Activated T-helper 1 cell treated with anti-CD3 and anti-CD28 coated beads, Interleukin-12 subunit alpha, Interleukin-12 subunit beta, Interleukin-2, Interleukin-4 antibody, amounts not matched to agents 30 ng/mL and 10 ng/mL and 1 ng/mL, durations not matched to agents 14 hours and 24 hours and 36 hours (primary cell): ENCODE measurements around the gene KIAA0513. TPM values are rescaled to one million over a fixed set of nuclear protein-coding genes. Genes with fewer than 3 reads are reported as not detected.

ENCODE experiments used
- DNase-seq: peaks from one replicate; pipeline ENCODE4 v3.0.0; 2021; ENCODE audit warnings: low spot score
- H3K27ac Mint-ChIP-seq: one replicate; pipeline ENCODE4 v1.8.0; 2021; ENCODE audit warnings: mild to moderate bottlenecking, mixed read lengths
- H3K27me3 Mint-ChIP-seq: one replicate; pipeline ENCODE4 v1.8.0; 2022; ENCODE audit warnings: mild to moderate bottlenecking, moderate library complexity, mixed read lengths; ENCODE audit not compliant: insufficient read depth
- H3K36me3 Mint-ChIP-seq: one replicate; pipeline ENCODE4 v1.8.0; 2021; ENCODE audit warnings: low read depth, mixed read lengths
- H3K4me1 Mint-ChIP-seq: one replicate; pipeline ENCODE4 v1.8.0; 2021; ENCODE audit warnings: low read depth, mixed read lengths
- H3K4me3 Mint-ChIP-seq: one replicate; pipeline ENCODE4 v1.8.0; 2021; ENCODE audit warnings: mild to moderate bottlenecking, moderate library complexity, mixed read lengths
- H3K9me3 Mint-ChIP-seq: one replicate; pipeline ENCODE4 v1.8.0; 2021; ENCODE audit warnings: mixed read lengths
- intact Hi-C: fragments of 100-400 bp; cut with micrococcal nuclease; formaldehyde crosslinking; loops from one replicate; pipeline ENCODE4 v1.15.1; 2024
- total RNA-seq: library from RNA; stranded (reverse); gene quantifications from 2 replicates; pipeline ENCODE4 v1.2.3, GENCODE V29; 2022

The KIAA0513 gene
- total RNA-seq, 1 donor from 2014 or later: 12.9 TPM

DNA sequence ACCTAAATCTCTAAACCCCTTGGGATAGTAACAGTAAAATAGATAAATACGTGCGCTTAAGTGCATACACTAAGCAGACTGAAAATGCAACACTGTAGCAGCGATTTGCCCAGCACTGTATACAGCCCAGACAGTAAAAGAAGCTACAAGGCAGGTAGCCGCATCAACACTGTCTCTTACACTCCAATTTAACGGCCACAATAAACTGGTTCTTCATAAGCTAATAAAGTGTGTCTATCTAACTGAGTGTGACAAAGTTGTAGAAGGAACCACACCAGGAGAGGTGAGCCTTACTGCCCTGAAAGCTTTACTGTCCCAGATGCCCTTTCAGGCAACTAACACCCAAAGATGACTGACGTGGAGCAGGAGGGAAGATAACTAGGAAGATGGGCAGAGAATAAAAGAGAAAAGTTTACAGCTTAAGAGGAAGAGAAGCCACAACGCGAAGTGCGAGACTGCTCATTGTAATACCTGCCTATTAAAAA, 17.1 kb upstream of the KIAA0513 start:
- DNase-seq: no peak
- H3K4me3 Mint-ChIP-seq: peak overlapping the region; percentile 96
- H3K27me3 Mint-ChIP-seq: peaks cover 3% of the 10 kb centered on the region
- H3K36me3 Mint-ChIP-seq: peaks cover 11% of the 10 kb centered on the region
- intact Hi-C loops: loop anchor here (5.0 kb wide), 1 partner anchor 787 kb away; the partner anchor contains the start of genes COX4I1 and EMC8
- H3K4me1 Mint-ChIP-seq: peaks cover 32% of the 10 kb centered on the region
- H3K9me3 Mint-ChIP-seq: no peaks in the 10 kb centered on the region
- peak overlapping the region; percentile 96 for H3K27ac Mint-ChIP-seq

DNA sequence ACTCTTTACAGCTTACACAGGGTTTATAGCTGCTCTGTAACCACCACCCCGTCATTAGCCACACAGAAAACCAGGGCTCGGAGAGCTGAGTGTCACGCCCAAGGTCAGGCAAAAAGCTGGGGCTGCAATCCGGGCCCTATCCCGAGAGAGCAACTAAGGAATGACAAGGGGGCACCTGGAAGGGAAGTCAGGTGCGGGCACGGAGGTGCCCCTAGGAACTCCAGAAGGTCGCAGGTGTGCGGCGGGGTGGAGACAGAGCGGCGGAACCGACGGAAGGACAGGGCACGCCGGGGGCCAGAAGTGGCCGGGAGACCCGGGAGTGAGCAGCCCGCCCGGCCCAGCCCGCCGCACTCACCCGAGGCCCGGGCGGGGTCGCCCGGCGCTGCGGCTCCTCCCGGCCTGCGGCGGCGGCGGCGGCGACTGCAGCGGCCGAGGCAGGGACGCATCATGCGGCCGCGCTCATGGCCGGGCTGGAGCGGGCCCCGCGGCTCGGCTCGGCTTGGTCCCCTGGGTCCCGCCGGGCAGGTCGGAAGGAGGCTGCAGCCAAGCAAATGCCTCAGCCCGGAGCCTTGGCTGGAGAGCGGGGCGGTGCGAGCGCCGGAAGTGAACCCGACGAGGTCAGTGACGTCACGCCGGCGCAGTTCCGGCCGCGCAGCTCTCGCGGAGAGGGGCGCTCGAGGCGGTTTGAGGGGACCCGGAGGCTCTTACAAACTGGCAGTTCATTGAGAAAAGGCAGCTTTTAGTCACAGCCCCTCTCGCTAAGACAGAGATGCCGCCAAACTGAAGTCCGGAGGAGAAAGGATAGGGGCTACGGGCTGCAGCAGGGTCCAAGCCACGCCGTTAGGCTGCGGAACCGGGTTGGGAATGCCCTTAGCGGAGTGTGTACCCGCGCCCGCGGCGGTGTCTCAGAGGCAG, 16.4 kb upstream of the KIAA0513 start, which contains the start of gene ZDHHC7:
TSS of gene ZDHHC7 (minus strand) at position 605 of the 915 bp plus-strand sequence. CDS start 20,917 bp downstream, outside the sequence.
- Mint-ChIP-seq H3K4me1 (peaks cover 27% of the 10 kb centered on the region), H3K9me3 (no peaks in the 10 kb centered on the region), H3K27ac (peak within 1 kb of the TSS; percentile 97), H3K27me3 (peaks cover 5% of the 10 kb centered on the region), H3K4me3 (peak within 1 kb of the TSS; percentile 98), H3K36me3 (peaks cover 11% of the 10 kb centered on the region)
- intact Hi-C loops: loop anchor here (1.0 to 5.0 kb wide), 4 partner anchors 18 to 786 kb away; partner anchors contain the start of genes COX4I1 and EMC8
- peak; percentile 80 for DNase-seq

DNA sequence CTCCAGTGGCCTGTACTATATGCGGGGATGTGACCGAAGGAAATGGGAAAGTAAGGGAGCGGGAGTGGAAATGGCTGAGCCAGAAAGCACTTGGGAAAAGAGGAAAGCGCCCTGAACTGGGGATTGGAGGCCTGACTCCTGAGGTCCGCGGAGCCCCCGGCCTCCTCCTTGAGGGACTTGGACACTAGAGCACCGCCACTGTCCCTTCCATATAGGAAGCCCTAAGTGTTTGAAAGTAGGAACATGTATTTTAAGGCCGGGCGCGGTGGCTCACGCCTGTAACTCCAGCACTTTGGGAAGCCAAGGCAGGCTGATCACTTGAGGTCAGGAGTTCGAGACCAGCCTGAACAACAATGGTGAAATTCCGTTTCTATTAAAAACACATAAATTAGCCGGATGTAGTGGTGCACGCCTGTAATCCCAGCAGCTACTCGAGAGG, 15.7 kb upstream of the KIAA0513 start:
- peak overlapping the region; percentile 97 for H3K27ac Mint-ChIP-seq
- H3K4me3 Mint-ChIP-seq: peak overlapping the region; percentile 98
- H3K4me1 Mint-ChIP-seq: peaks cover 29% of the 10 kb centered on the region
- peaks cover 10% of the 10 kb centered on the region for H3K36me3 Mint-ChIP-seq
- no peaks in the 10 kb centered on the region for H3K9me3 Mint-ChIP-seq
- no peak for DNase-seq
- H3K27me3 Mint-ChIP-seq: peaks cover 5% of the 10 kb centered on the region
- intact Hi-C loops: loop anchor here (1.0 to 5.0 kb wide), 4 partner anchors 17 to 785 kb away; partner anchors contain the start of genes COX4I1 and EMC8

DNA sequence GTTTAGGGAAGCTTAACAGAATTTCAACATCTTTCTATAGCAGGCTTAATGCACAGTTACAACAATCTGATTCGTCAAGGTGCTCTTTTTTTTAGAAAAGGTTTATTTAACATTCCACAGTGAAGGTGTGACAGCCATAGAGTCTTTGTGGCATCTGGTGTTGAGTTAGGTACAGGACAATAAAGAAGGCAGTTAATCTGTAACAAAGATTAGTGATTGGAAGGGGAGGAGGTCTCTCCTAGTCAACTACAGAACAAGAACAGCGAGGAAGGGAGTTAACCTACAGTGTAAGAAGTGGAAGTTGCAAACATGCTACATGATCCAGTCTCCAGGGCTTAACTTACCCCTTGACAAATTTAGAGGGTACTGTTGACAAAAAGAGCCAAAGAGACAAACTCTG, 13.3 kb upstream of the KIAA0513 start:
- DNase-seq: no peak
- Mint-ChIP-seq H3K9me3 (no peaks in the 10 kb centered on the region), H3K36me3 (peaks cover 6% of the 10 kb centered on the region), H3K27me3 (peaks cover 15% of the 10 kb centered on the region), H3K4me1 (peaks cover 27% of the 10 kb centered on the region), H3K27ac (no peak overlapping the region), H3K4me3 (no peak overlapping the region)
- intact Hi-C loops: loop anchor here (5.0 kb wide), 1 partner anchor 783 kb away; the partner anchor contains the start of genes COX4I1 and EMC8

DNA sequence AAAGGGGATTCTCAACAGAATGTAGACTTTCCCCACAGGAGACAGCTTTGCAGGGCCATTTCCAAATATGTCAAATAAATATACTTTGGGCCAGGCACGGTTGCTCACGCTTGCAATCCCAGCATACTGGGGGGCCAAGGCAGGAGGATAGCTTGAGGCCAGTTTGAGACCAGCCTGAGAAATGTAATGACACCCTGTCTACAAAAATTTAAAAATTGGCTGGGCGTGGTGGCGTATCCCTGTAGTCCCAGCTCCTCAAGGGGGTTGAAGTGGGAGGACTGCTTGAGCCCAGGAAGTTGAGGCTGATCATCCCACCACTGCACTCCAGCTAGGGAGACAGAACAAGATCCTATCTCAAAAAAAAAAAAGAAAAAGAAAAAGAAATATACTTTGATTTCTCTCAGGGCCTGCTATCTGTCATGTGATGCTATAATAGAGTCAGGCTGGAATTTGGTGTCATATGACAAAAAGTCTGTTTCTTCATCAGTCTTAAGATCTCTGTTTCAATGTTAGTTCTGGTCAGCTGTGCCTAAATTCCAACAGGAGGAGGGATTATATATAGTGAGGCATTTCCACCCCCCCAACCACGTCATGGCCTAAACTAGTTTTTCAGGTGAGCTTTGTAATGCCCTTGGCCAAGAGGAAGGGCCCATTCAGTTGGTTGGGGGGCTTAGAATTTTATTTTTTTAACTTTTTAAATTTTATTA, 12.0 kb upstream of the KIAA0513 start:
- H3K27me3 Mint-ChIP-seq: peaks cover 15% of the 10 kb centered on the region

DNA sequence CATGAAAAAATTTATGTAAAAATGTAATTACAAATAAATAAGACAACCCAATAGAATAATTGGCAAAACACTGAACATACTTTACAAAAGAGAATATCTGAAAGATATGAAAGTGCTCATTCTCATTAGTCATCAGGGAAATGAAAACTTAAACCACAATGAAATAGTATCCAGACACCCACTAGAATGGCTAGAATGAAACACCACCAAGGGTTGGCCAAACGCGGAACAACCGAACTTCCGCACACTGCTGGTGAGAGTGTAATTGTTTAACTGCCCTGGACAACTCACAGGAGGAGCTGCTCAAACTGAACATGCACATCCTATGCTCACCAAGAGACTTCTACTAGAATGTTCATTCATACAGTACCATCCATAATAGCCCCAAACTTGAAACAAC, 10.4 kb upstream of the KIAA0513 start:
- Mint-ChIP-seq H3K27ac (no peak overlapping the region), H3K4me3 (no peak overlapping the region), H3K4me1 (peaks cover 10% of the 10 kb centered on the region), H3K27me3 (peaks cover 16% of the 10 kb centered on the region), H3K36me3 (no peaks in the 10 kb centered on the region), H3K9me3 (no peaks in the 10 kb centered on the region)
- intact Hi-C loops: no loop called here
- DNase-seq: no peak

More for the DNA sequence above, 12.0 kb upstream of the KIAA0513 start:
- no peak overlapping the region for H3K4me3 Mint-ChIP-seq
- H3K4me1 Mint-ChIP-seq: peaks cover 21% of the 10 kb centered on the region
- no peaks in the 10 kb centered on the region for H3K9me3 Mint-ChIP-seq
- intact Hi-C loops: no loop called here
- no peak overlapping the region for H3K27ac Mint-ChIP-seq
- peaks cover 4% of the 10 kb centered on the region for H3K36me3 Mint-ChIP-seq
- DNase-seq: no peak

DNA sequence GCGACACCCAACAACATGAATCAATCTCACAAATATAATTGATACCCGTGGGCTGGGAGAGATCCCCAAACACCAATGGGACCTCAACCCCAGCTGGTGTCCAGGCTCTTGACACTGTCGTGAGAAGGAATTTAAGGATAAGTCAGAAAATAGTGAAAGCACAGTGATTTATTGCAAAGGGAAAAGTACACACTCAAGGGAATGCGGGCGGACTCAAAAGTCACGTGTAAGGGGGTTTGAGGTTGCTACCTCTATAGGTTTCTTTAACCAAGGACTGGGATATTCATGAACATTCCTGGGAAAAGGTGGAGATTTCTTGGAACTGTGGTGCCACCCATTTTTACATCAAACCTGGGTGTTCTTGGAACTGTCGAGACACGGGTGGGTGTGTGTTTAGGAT, 10.0 kb upstream of the KIAA0513 start:
- intact Hi-C loops: no loop called here
- H3K4me1 Mint-ChIP-seq: peaks cover 10% of the 10 kb centered on the region
- no peak overlapping the region for H3K4me3 Mint-ChIP-seq
- H3K36me3 Mint-ChIP-seq: no peaks in the 10 kb centered on the region
- H3K9me3 Mint-ChIP-seq: no peaks in the 10 kb centered on the region
- H3K27ac Mint-ChIP-seq: no peak overlapping the region
- peaks cover 18% of the 10 kb centered on the region for H3K27me3 Mint-ChIP-seq
- no peak for DNase-seq

DNA sequence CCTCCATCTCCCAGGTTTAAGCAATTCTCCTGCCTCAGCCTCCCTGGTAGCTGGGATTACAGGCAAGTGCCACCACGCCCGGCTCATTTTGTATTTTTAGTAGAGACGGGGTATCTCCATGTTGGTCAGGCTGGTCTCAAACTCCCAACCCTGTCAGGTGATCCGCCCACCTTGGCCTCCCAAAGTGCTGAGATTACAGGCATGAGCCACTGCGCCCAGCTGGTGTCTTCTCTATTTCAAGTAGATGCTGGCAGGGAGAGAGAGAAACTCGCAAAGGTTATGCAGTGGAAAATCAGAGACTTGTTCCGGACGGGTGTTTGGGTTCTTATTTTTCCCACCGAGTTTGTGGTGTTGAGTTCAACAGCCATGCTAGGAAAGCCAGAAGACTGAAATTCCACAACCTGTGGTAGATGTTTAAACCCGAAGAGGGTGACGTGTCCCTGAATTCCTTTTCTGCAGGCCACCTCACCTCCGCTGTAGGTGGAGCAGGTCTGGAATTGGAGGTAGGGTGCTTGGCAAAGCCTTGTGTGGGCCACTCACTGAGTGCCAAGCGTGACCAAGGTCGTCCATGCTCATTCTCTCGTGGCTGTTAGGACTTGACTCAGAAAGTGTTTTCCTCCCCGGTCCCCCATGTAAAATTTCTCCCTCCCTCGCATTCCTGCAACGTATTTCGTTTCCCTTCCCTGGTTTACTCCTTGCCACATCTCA, 8.9 kb upstream of the KIAA0513 start:
- intact Hi-C loops: no loop called here
- no peaks in the 10 kb centered on the region for H3K9me3 Mint-ChIP-seq
- no peak for DNase-seq

DNA sequence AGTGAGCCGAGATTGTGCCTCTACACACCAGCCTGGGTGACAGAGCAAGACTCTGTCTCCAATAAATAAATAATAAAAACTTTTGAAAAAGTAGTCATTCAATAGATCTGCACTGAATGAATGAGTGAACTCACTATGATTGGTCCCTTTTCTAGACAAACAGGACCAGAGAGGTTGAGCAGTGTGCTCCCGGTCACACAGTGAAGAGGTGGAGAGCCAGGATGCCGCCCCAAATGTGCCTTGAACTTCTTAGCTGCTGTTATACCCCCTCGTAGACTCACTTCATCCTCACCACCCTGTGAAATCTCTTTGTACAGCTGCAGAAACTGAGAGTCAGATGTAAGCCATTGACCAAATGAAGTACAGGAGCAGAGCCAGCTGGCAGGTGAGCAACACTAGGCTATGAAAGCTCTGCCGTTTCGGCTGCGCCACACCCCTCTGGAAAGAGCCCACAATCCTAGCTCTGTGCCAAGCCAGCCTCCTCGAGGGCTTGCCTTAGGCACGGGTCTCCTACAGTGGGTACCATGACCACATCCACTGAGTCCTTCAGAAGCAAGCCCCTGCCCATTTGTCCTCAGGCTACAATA, 7.8 kb upstream of the KIAA0513 start:
- Mint-ChIP-seq H3K4me3 (no peak overlapping the region), H3K9me3 (no peaks in the 10 kb centered on the region), H3K27ac (no peak overlapping the region), H3K4me1 (peaks cover 10% of the 10 kb centered on the region), H3K36me3 (no peaks in the 10 kb centered on the region), H3K27me3 (peaks cover 15% of the 10 kb centered on the region)
- DNase-seq: no peak
- intact Hi-C loops: no loop called here

More for the DNA sequence above, 8.9 kb upstream of the KIAA0513 start:
- H3K4me3 Mint-ChIP-seq: no peak overlapping the region
- no peaks in the 10 kb centered on the region for H3K36me3 Mint-ChIP-seq
- H3K4me1 Mint-ChIP-seq: peaks cover 10% of the 10 kb centered on the region
- H3K27ac Mint-ChIP-seq: no peak overlapping the region
- peaks cover 18% of the 10 kb centered on the region for H3K27me3 Mint-ChIP-seq

DNA sequence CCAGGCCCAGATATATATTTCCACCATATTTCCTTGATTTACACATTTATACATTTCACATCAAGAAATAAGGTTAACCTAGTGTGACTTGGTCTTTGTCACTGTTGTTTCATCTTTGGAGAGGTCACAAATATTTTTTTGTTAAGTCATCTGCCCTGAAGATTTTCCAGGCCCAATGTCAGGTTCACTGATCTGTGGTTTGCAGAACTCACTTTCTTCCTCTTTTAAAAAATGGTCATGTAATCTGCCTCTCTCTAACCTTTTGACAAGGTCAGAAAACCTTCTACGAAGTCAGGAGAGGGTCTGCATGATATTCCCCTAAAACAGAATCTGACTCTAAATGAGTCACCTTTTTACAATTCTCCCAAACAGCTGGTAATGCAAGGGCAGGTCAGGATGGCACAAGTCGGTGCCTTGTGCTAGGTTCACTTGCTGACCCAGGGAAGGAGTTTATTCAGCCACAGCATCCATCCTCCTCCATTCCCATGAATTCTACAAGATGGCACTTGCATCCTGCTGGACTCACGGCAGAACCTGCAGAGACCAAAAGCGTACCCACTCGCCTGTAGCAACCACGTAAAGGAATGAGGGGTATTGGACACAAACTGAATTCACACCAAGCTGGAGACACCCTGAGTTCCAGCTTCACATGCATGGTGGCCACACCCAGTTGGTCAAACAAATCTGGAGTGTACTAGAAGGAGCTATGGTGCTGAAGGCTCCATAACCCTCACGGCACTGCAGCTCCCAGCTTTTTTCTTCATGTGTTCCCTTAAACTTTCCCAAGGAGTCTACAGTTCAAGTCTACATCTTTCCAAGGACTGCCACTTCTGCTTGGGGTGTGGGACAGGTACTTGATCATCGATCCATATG, 1.6 kb upstream of the KIAA0513 start:
- no peaks in the 10 kb centered on the region for H3K9me3 Mint-ChIP-seq
- intact Hi-C loops: loop anchor here (5.0 kb wide), 4 partner anchors 274 to 1219 kb away; partner anchors contain the start of gene HSBP1
- DNase-seq: no peak
- peaks cover 30% of the 10 kb centered on the region for H3K4me1 Mint-ChIP-seq
- peaks cover 2% of the 10 kb centered on the region for H3K36me3 Mint-ChIP-seq
- peak overlapping the region; percentile 85 for H3K4me3 Mint-ChIP-seq
- no peak overlapping the region for H3K27ac Mint-ChIP-seq
- peaks cover 3% of the 10 kb centered on the region for H3K27me3 Mint-ChIP-seq

DNA sequence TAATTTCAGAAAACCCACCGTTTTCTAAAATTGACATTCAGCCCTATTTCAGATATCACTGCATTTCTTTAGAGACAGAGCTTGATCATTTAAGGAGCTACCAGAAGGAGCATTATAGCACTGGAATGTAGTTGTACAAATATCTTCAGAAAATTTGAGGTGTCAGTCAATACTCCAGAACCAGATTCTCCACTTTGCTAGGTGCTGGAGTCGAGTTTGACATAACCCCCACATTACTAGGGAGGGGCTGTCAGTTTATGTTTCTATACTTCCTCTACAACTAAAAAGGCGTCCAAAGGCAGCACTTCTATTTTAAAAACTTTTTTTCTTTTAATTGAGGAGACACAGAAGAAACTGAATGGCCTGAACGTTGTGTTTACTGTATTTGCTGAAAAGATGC, 892 bp upstream of the KIAA0513 start:
- intact Hi-C loops: loop anchor here (5.0 kb wide), 4 partner anchors 274 to 1219 kb away; partner anchors contain the start of gene HSBP1
- DNase-seq: no peak
- Mint-ChIP-seq H3K4me1 (peaks cover 34% of the 10 kb centered on the region), H3K27me3 (peaks cover 3% of the 10 kb centered on the region), H3K9me3 (no peaks in the 10 kb centered on the region), H3K36me3 (peaks cover 5% of the 10 kb centered on the region), H3K27ac (no peak overlapping the region), H3K4me3 (peak overlapping the region; percentile 85)
